Esophagus squamous epithelium (tissue), 4 donors: ENCODE data around the gene CEACAM20.

Experiments
- POLR2A ChIP-seq, 4 donors: fragments of 450-650 bp; IDR thresholded peaks; one replicate each; pipeline ENCODE4 v1.6.1; 2017; ENCODE audit warnings: antibody characterized with exemption in 4 of 4, mild to moderate bottlenecking in 4 of 4, moderate library complexity in 3 of 4
- TF ChIP-seq, protein P1 (sequence below), 6 experiments: fragments of 450-650 bp in 4 of 6; fragments of 200-600 bp in 2 of 6; sonication (generic) in 2 of 6; IDR thresholded peaks; one replicate each; pipeline ENCODE4 v1.5.1; 2016 to 2019; ENCODE audit warnings: antibody characterized with exemption in 6 of 6, mild to moderate bottlenecking in 4 of 6, moderate library complexity in 4 of 6

DNA sequence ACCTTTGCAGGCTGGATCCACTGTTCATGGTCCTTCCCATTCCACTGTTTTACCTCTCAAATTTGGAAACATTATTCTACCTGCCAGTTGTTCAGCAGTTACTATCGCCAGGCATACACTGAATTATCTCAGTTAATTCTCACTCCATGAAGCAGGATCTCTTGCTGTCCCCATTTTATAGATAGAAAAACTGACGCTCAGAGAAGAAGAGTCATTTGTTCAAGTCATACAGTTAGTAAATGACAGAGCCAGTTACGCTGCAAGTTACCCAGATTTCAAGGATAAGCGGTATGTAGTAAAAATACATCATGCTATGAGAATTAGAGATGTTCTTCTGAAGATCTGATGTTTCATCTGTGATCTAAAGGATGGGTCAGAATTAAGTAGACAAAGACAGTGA is 43.7 kb upstream of the CEACAM20 start:
- TF ChIP-seq, protein P1, sequence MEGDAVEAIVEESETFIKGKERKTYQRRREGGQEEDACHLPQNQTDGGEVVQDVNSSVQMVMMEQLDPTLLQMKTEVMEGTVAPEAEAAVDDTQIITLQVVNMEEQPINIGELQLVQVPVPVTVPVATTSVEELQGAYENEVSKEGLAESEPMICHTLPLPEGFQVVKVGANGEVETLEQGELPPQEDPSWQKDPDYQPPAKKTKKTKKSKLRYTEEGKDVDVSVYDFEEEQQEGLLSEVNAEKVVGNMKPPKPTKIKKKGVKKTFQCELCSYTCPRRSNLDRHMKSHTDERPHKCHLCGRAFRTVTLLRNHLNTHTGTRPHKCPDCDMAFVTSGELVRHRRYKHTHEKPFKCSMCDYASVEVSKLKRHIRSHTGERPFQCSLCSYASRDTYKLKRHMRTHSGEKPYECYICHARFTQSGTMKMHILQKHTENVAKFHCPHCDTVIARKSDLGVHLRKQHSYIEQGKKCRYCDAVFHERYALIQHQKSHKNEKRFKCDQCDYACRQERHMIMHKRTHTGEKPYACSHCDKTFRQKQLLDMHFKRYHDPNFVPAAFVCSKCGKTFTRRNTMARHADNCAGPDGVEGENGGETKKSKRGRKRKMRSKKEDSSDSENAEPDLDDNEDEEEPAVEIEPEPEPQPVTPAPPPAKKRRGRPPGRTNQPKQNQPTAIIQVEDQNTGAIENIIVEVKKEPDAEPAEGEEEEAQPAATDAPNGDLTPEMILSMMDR (IDR thresholded peaks at IDR 0.05) = no peak
- no peak for TF ChIP-seq POLR2A (IDR thresholded peaks at IDR 0.05)
